ENCODE data around the gene GADD45G. TPM values are rescaled to one million over a fixed set of nuclear protein-coding genes. Genes with fewer than 3 reads are reported as not detected.

The GADD45G gene
- total RNA-seq, 1 experiment from 2014 or later, result 0.39 TPM

DNA sequence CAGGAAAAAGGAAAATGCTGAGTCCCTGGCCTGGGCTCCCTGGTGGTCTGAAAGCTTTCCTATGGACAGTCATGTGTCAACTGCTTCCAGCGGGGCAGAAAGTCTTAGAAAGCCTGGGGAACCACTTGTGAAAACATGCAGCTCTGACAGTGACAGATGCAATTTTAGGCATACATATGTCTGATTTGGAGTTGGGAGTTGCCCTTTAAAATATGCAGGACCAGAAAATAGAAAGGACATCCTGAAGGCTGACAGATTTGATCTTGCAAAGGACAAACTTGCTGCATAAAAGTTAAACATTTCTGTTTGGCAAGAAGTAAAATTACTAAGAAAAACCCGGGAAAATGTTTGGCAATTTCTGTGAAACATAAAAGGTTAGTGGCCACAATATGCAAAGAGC lies 23.8 kb downstream of the GADD45G start:
- Histone ChIP-seq H3K4me3 (ENCODE audit: low read depth, low read length, poor library complexity, severe bottlenecking) (no peak overlapping the region), H3K4me1 (ENCODE audit: insufficient read depth, low read length, poor library complexity, severe bottlenecking) (no peaks in the 10 kb centered on the region), H3K27me3 (replicated peaks; ENCODE audit: insufficient read depth, low read depth, low read length, poor library complexity) (no peaks in the 10 kb centered on the region), H3K27ac (ENCODE audit: low read depth, low read length, poor library complexity, severe bottlenecking) (no peak overlapping the region), H3K9me3 (ENCODE audit: low read depth, low read length, poor library complexity, severe bottlenecking) (no peaks in the 10 kb centered on the region), H3K36me3 (ENCODE audit: insufficient read depth, low read length, poor library complexity, severe bottlenecking) (no peaks in the 10 kb centered on the region)
- POLR2A ChIA-PET (ENCODE audit: low non-redundant PET), result no interaction called here
- TF ChIP-seq EZH2 (IDR thresholded peaks at IDR 0.05; ENCODE audit: borderline replicate concordance, low read depth, low read length, poor library complexity, severe bottlenecking), result no peak
- no peak for TF ChIP-seq CTCF (conservative IDR thresholded peaks at IDR 0.05; ENCODE audit: low read depth, low read length)
- intact Hi-C loops (cut with micrococcal nuclease; ENCODE audit: unreplicated experiment), result no loop called here
- DNase-seq (ENCODE audit: low spot score), result no peak
- CTCF ChIA-PET, result no interaction called here
- BruUV-seq (replicated peaks), result no TSS peak

DNA sequence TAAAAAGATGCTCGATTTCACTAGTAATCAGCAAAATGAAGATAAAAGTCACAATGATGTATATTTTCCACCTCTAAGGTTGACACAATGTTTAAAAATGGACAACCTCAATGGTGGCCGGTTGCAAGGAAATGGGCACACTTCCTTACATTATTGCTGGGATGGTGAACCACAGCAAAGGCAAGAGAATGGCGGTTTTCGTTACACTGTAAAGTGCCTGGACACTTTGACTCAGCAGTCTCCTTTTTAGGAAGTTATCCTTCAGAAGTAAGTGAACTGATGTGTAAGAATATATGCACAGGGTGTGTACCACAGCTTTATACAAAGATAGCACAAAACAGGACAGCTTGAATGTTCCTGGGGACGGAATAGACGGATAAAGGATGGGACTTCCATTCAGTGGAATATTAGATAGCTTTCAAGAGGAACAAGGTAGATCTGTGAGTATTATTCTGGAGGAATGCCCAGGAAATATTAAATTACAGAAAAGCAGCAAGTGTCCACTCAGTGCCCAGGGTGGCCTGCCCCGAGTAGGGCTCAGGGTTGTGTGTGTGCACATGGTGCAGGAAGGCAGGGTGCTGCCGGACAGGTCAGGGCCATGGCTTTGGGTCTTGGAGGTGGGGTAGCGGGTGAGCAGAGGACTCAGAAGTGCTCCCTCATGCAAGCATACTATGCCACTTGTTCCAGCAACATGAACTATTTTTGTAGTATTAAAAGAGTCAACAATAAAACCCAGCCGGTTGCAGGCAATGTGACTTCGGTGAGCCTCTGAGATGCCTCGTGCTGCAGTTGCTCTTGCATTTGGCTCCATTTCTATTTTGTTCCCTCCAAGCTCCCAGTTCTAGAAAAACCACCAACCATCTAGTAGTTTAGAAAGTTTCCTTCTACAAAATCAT lies 24.5 kb downstream of the GADD45G start:
- TF ChIP-seq CTCF (conservative IDR thresholded peaks at IDR 0.05; ENCODE audit: low read depth, low read length) (no peak), EZH2 (IDR thresholded peaks at IDR 0.05; ENCODE audit: borderline replicate concordance, low read depth, low read length, poor library complexity, severe bottlenecking) (no peak)
- Histone ChIP-seq H3K9me3 (ENCODE audit: low read depth, low read length, poor library complexity, severe bottlenecking) (no peaks in the 10 kb centered on the region), H3K27ac (ENCODE audit: low read depth, low read length, poor library complexity, severe bottlenecking) (no peak overlapping the region), H3K36me3 (ENCODE audit: insufficient read depth, low read length, poor library complexity, severe bottlenecking) (no peaks in the 10 kb centered on the region), H3K4me1 (ENCODE audit: insufficient read depth, low read length, poor library complexity, severe bottlenecking) (no peaks in the 10 kb centered on the region), H3K27me3 (replicated peaks; ENCODE audit: insufficient read depth, low read depth, low read length, poor library complexity) (no peaks in the 10 kb centered on the region), H3K4me3 (ENCODE audit: low read depth, low read length, poor library complexity, severe bottlenecking) (no peak overlapping the region)
- ChIA-PET CTCF (interaction anchor here (0.7 kb wide), 1 partner anchor 10 kb away, joined by 3 read pairs; no protein-coding TSS in a partner anchor), POLR2A (ENCODE audit: low non-redundant PET) (no interaction called here)
- no peak for DNase-seq (ENCODE audit: low spot score)
- no TSS peak for BruUV-seq (replicated peaks)
- intact Hi-C loops (cut with micrococcal nuclease; ENCODE audit: unreplicated experiment), result no loop called here

DNA sequence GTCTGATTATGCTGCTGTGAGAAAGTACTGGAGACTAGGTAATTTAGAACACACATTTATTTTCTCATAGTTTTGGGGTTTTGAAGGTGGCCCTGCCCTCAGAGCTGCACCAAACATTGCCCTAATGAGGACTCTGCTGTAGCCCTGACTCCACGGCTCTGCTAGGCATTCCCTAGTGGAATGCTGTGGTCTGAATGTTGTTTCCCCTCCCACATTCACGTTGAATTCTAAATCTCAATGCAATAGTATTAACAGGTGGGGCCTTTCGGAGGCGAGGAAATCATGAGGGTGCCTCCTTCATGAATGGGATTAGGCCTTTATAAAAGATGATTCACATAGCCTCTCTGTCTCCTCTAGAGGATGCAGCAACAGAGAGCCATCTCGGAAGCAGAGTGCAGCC lies 25.7 kb downstream of the GADD45G start:
- POLR2A ChIA-PET (ENCODE audit: low non-redundant PET), result no interaction called here
- H3K36me3 ChIP-seq (ENCODE audit: insufficient read depth, low read length, poor library complexity, severe bottlenecking), result no peaks in the 10 kb centered on the region
- BruUV-seq (replicated peaks), result no TSS peak

More for the DNA sequence above, 25.7 kb downstream of the GADD45G start:
- TF ChIP-seq EZH2 (IDR thresholded peaks at IDR 0.05; ENCODE audit: borderline replicate concordance, low read depth, low read length, poor library complexity, severe bottlenecking) (no peak), CTCF (conservative IDR thresholded peaks at IDR 0.05; ENCODE audit: low read depth, low read length) (no peak)
- CTCF ChIA-PET, result no interaction called here
- intact Hi-C loops (cut with micrococcal nuclease; ENCODE audit: unreplicated experiment), result no loop called here
- Histone ChIP-seq H3K4me1 (ENCODE audit: insufficient read depth, low read length, poor library complexity, severe bottlenecking) (no peaks in the 10 kb centered on the region), H3K27me3 (replicated peaks; ENCODE audit: insufficient read depth, low read depth, low read length, poor library complexity) (no peaks in the 10 kb centered on the region), H3K4me3 (ENCODE audit: low read depth, low read length, poor library complexity, severe bottlenecking) (no peak overlapping the region), H3K9me3 (ENCODE audit: low read depth, low read length, poor library complexity, severe bottlenecking) (no peaks in the 10 kb centered on the region), H3K27ac (ENCODE audit: low read depth, low read length, poor library complexity, severe bottlenecking) (no peak overlapping the region)
- no peak for DNase-seq (ENCODE audit: low spot score)

Data from A673 (cell line).